Measurements from ENCODE around the gene RNASEL.

GRCh38 chr1:182568647-182569284 lies 20.3 kb downstream of the RNASEL start:
- no peak for TF ChIP-seq CTCF (IDR thresholded peaks at IDR 0.05; ENCODE audit: low read depth, low read length, missing input control)
- TF ChIP-seq ZBTB33 (IDR thresholded peaks at IDR 0.05) = no peak

All from liver (tissue), 2 donors.